ENCODE results near the gene COL1A1.

COL1A1 gene

DNA sequence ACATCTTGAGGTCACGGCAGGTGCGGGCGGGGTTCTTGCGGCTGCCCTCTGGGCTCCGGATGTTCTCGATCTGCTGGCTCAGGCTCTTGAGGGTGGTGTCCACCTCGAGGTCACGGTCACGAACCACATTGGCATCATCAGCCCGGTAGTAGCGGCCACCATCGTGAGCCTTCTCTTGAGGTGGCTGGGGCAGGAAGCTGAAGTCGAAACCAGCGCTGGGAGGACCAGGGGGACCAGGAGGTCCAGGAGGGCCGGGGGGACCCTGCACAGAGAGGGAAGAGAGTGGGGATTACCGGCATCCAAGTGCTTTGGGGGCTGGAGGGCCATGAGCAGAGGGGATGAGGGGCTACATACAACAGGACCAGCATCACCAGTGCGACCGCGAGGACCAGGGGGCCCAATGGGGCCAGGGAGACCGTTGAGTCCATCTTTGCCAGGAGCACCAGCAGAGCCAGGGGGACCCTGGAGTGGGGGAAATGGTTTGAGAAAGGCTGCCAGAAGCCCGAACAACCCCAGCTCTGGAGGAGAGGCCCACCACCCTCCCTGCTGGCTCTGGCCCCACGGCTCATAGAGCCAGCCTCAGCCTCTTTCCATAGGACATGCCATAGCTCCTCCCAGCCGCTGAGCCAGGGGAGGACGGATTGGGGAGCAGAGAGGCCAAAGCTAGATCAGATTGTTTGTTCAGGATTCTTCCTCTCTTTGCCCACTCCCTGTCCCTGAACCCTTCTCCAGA is 14.6 kb downstream of the COL1A1 start:
- CTCF ChIA-PET: interaction anchor here (0.7 to 1.6 kb wide), 4 partner anchors 9 to 38 kb away, joined by 3 to 7 read pairs (median 5); no protein-coding TSS in a partner anchor

DNA sequence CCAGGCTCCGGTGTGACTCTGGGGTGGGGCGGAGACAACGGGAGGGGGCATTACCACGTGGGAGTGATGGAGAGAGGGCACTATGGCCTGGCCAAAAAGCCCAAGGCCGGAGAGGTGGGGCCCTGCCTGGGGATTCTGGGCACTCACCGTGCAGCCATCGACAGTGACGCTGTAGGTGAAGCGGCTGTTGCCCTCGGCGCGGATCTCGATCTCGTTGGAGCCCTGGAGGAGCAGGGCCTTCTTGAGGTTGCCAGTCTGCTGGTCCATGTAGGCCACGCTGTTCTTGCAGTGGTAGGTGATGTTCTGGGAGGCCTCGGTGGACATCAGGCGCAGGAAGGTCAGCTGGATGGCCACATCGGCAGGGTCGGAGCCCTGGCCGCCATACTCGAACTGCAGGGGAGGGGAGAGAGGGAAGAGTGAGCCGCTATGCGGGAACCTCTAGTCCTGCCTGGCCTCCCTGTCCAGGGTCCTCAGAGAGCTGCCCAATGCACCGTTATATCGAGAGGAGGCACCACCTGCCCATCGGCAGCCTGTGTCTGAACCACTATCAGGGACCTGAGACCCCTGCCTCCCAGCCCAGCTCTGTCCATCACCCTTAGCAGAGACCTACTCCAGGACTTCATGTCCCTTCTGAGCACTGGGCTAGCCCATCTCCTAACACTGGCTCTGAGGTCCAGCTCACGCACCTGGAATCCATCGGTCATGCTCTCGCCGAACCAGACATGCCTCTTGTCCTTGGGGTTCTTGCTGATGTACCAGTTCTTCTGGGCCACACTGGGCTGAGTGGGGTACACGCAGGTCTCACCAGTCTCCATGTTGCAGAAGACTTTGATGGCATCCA is 15.6 kb downstream of the COL1A1 start:
- H3K27ac ChIP-seq: peak overlapping the region; percentile 14; the same call in 1 of the 2 replicates
- TF ChIP-seq, protein P1, sequence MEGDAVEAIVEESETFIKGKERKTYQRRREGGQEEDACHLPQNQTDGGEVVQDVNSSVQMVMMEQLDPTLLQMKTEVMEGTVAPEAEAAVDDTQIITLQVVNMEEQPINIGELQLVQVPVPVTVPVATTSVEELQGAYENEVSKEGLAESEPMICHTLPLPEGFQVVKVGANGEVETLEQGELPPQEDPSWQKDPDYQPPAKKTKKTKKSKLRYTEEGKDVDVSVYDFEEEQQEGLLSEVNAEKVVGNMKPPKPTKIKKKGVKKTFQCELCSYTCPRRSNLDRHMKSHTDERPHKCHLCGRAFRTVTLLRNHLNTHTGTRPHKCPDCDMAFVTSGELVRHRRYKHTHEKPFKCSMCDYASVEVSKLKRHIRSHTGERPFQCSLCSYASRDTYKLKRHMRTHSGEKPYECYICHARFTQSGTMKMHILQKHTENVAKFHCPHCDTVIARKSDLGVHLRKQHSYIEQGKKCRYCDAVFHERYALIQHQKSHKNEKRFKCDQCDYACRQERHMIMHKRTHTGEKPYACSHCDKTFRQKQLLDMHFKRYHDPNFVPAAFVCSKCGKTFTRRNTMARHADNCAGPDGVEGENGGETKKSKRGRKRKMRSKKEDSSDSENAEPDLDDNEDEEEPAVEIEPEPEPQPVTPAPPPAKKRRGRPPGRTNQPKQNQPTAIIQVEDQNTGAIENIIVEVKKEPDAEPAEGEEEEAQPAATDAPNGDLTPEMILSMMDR (conservative IDR thresholded peaks at IDR 0.05; ENCODE audit: low read depth): no peak
- POLR2A ChIA-PET (ENCODE audit: low non-redundant PET): no interaction called here
- CTCF ChIA-PET: interaction anchor here (1.1 kb wide), 1 partner anchor 37 kb away, joined by 5 read pairs; no protein-coding TSS in a partner anchor
- DNase-seq (ENCODE audit: low spot score): no peak

More for the DNA sequence above, 14.6 kb downstream of the COL1A1 start:
- DNase-seq (ENCODE audit: low spot score): no peak
- POLR2A ChIA-PET (ENCODE audit: low non-redundant PET): interaction anchor here (0.6 kb wide), 1 partner anchor 17 kb away, joined by 3 read pairs; no protein-coding TSS in a partner anchor
- TF ChIP-seq, protein P1 (conservative IDR thresholded peaks at IDR 0.05; ENCODE audit: low read depth): no peak
- H3K27ac ChIP-seq: peak overlapping the region; percentile 8; the same call in 1 of the 2 replicates

DNA sequence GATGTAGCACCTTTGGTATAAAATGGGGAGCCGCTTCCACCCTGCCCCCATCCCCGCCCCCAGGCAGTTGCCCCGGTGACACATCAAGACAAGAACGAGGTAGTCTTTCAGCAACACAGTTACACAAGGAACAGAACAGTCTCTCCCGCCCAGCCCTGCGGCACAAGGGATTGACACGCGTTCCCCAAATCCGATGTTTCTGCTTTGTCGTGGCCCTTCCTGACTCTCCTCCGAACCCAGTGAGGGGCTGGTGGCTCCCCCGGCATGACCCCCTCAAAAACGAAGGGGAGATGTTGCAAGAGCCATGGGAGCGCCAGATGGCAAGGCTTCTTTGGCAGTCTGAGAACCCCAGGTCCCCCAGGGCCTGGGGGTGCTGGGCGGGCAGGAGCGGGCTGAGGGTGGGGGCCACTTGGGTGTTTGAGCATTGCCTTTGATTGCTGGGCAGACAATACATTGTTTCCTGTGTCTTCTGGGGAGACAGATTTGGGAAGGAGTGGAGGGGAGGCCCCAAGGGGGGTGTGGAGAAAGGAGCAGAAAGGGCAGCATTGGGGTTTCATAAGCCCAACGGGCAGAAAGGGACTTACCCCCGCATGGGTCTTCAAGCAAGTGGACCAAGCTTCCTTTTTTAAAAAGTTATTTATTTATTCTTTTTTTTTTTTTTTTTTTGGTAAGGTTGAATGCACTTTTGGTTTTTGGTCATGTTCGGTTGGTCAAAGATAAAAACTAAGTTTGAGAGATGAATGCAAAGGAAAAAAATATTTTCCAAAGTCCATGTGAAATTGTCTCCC is 16.6 kb downstream of the COL1A1 start:
- ChIA-PET POLR2A (ENCODE audit: low non-redundant PET) (no interaction called here), CTCF (interaction anchor here (1.1 kb wide), 1 partner anchor 15 kb away, joined by 6 read pairs; no protein-coding TSS in a partner anchor)
- peak overlapping the region; percentile 62 for H3K27ac ChIP-seq
- DNase-seq (ENCODE audit: low spot score): peak; percentile 70
- TF ChIP-seq, protein P1 (conservative IDR thresholded peaks at IDR 0.05; ENCODE audit: low read depth): no peak

DNA sequence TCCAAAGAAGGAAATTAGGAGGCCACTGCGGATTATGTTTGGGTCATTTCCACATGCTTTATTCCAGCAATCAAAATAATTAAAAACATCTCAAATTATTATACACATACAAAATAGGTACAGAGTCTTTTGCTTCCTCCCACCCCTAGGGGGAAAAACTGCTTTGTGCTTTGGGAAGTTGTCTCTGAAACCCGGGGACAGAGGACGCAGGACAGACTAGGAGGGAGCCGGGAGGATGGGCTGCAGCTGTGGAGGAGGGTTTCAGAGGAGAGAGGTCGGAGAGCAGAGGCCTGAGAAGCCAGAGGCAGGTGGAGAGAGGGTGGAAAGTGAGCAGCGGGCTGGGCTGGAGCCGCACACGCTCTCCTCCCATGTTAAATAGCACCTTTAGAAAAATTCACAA is 17.4 kb downstream of the COL1A1 start:
- ChIA-PET CTCF (interaction anchor here (1.1 kb wide), 1 partner anchor 14 kb away, joined by 6 read pairs; no protein-coding TSS in a partner anchor), POLR2A (ENCODE audit: low non-redundant PET) (no interaction called here)
- TF ChIP-seq, protein P1 (conservative IDR thresholded peaks at IDR 0.05; ENCODE audit: low read depth): no peak
- DNase-seq (ENCODE audit: low spot score): no peak
- peak overlapping the region; percentile 62 for H3K27ac ChIP-seq

DNA sequence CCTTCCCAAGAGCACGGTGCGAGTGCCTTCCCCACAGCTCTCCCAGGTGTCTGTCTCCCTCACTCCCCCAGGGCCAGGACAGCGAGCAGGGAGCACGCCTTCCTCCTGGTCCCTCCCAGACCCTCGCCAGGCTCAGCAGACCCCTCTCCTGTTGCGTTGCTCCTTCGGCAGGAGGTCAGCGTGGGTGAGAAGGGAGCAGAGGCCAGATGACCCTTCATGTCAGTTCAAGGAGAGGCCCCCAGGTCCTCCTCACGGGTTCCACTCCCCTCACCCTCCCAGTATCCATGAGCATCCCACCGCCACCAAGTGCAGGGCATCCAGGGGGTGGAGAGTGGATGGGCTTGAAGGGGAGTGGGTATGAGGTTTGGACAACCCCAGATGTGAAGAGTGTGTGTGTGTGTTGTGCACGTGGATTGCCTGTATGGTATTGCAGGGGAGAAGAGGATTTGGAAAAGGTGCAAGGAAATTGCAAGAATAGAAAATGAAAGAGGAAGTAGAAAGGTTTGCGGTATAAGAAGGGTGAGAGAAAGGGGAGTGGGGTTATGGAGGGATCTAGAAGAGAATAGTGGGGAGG is 17.9 kb downstream of the COL1A1 start:
- no peak for DNase-seq (ENCODE audit: low spot score)
- ChIA-PET CTCF (no interaction called here), POLR2A (ENCODE audit: low non-redundant PET) (no interaction called here)
- TF ChIP-seq, protein P1 (conservative IDR thresholded peaks at IDR 0.05; ENCODE audit: low read depth): no peak
- H3K27ac ChIP-seq: peak overlapping the region; percentile 26; the same call in 1 of the 2 replicates

All from RWPE1 (cell line).